ENCODE measurements around the gene PRM2.

The PRM2 gene

GRCh38 chr16:11236461-11237254 lies 39.6 kb downstream of the PRM2 start:
- Histone ChIP-seq H3K27ac (ENCODE audit: extremely low read depth, low read depth, low read length) (no peak overlapping the region), H3K9me3 (ENCODE audit: control insufficient read depth, insufficient read depth, low read depth, low read length) (no peaks in the 10 kb centered on the region), H3K4me1 (ENCODE audit: control insufficient read depth, insufficient read depth, low read length) (no peaks in the 10 kb centered on the region), H3K36me3 (ENCODE audit: control insufficient read depth in 2 of 2, insufficient read depth in 1 of 2, low read length in 2 of 2) (no peaks in the 10 kb centered on the region), H3K4me3 (ENCODE audit: low read depth, low read length) (no peak overlapping the region)
- no peak for TF ChIP-seq ZNF248 (tag by site-specific recombination; IDR thresholded peaks at IDR 0.05)
- TF ChIP-seq ZNF169 (tag by site-specific recombination; IDR thresholded peaks at IDR 0.05): no peak
- no peak for TF ChIP-seq ZNF426 (tag by site-specific recombination; IDR thresholded peaks at IDR 0.05)
- no peak for TF ChIP-seq AEBP2 (tag by site-specific recombination; IDR thresholded peaks at IDR 0.05; ENCODE audit: borderline replicate concordance)
- no peak for TF ChIP-seq WT1 (tag by site-specific recombination; IDR thresholded peaks at IDR 0.05)
- TF ChIP-seq SP7 (tag by site-specific recombination; IDR thresholded peaks at IDR 0.05): no peak
- TF ChIP-seq TCF7L2 (IDR thresholded peaks at IDR 0.05; ENCODE audit: borderline replicate concordance, low read depth, low read length): no peak
- no peak for TF ChIP-seq ZNF785 (tag by site-specific recombination; IDR thresholded peaks at IDR 0.05)
- TF ChIP-seq ZBTB6 (tag by site-specific recombination; IDR thresholded peaks at IDR 0.05): no peak
- no peak for TF ChIP-seq REPIN1 (tag by site-specific recombination; IDR thresholded peaks at IDR 0.05; ENCODE audit: low read depth)
- TF ChIP-seq ZNF112 (tag by site-specific recombination; IDR thresholded peaks at IDR 0.05): no peak
- no peak for TF ChIP-seq SETDB1 (IDR thresholded peaks at IDR 0.05; ENCODE audit: insufficient read length, low read length)
- no peak for TF ChIP-seq ZSCAN18 (tag by site-specific recombination; IDR thresholded peaks at IDR 0.05)
- TF ChIP-seq PRDM6 (tag by site-specific recombination; IDR thresholded peaks at IDR 0.05): no peak
- TF ChIP-seq ZNF645 (tag by site-specific recombination; IDR thresholded peaks at IDR 0.05): no peak
- no peak for TF ChIP-seq ZNF701 (tag by site-specific recombination; IDR thresholded peaks at IDR 0.05)
- no peak for TF ChIP-seq ELK4 (IDR thresholded peaks at IDR 0.05; ENCODE audit: borderline replicate concordance, low read depth, low read length)
- no peak for TF ChIP-seq ZNF623 (tag by site-specific recombination; IDR thresholded peaks at IDR 0.05)
- POLR2A ChIA-PET: interaction anchor here (1.6 kb wide), 1 partner anchor 19 kb away, joined by 5 read pairs; the partner anchor contains the start of gene SOCS1
- CTCF ChIA-PET: interaction anchor here (0.6 to 1.3 kb wide), 2 partner anchors 19 to 265 kb away, joined by 3 to 7 read pairs; partner anchors contain the start of gene SOCS1

All from HEK293 (cell line).